Liver (tissue), 9 donors: ENCODE measurements around the gene TMCO4. TPM values are rescaled to one million over a fixed set of nuclear protein-coding genes. Genes with fewer than 3 reads are reported as not detected.

Experiments
- DNase-seq: peaks from one replicate; pipeline ENCODE4 v3.0.0-alpha.2; 2017; ENCODE audit warnings: low spot score
- H3K27ac ChIP-seq, 2 donors: one replicate each; pipeline ENCODE4 v1.7.0; 2013; ENCODE audit warnings: inconsistent platforms in 2 of 2, low read length in 2 of 2, control low read depth in 1 of 2, low read depth in 1 of 2, mild to moderate bottlenecking in 1 of 2
- H3K27me3 ChIP-seq, 4 donors: one replicate each; pipeline versions ENCODE4 v1.6.1 to v1.7.0; 2013; ENCODE audit warnings: low read length in 3 of 4, inconsistent platforms in 1 of 4, mild to moderate bottlenecking in 1 of 4, moderate library complexity in 1 of 4; ENCODE audit not compliant: control insufficient read depth in 4 of 4, insufficient read depth in 4 of 4
- H3K36me3 ChIP-seq, 4 donors: one replicate each; pipeline versions ENCODE4 v1.6.1 to v1.7.0; 2013; ENCODE audit warnings: low read length in 3 of 4, mild to moderate bottlenecking in 3 of 4, low read depth in 1 of 4, moderate library complexity in 1 of 4; ENCODE audit not compliant: control insufficient read depth in 4 of 4, insufficient read depth in 3 of 4
- H3K4me1 ChIP-seq, 4 donors: one replicate each; pipeline versions ENCODE4 v1.6.1 to v1.7.0; 2013; ENCODE audit warnings: low read length in 3 of 4, mild to moderate bottlenecking in 3 of 4, moderate library complexity in 1 of 4; ENCODE audit not compliant: control insufficient read depth in 4 of 4, insufficient read depth in 4 of 4
- H3K4me3 ChIP-seq, 3 donors: one replicate each; pipeline versions ENCODE4 v1.6.1 to v1.7.0; 2013; ENCODE audit warnings: low read length in 3 of 3, control low read depth in 1 of 3, low read depth in 1 of 3, mild to moderate bottlenecking in 1 of 3
- H3K9ac ChIP-seq, 2 donors: one replicate each; pipeline ENCODE4 v1.7.0; 2013; ENCODE audit warnings: low read length in 2 of 2, mild to moderate bottlenecking in 2 of 2, moderate library complexity in 2 of 2, control low read depth in 1 of 2, low read depth in 1 of 2
- H3K9me3 ChIP-seq, 4 donors: one replicate each; pipeline versions ENCODE4 v1.6.1 to v1.7.0; 2013; ENCODE audit warnings: low read length in 3 of 4; ENCODE audit not compliant: control insufficient read depth in 4 of 4
- EGR1 ChIP-seq, 2 donors: IDR thresholded peaks; 2 replicates each; pipeline ENCODE4 v1.6.1; 2016 to 2018; ENCODE audit warnings: antibody characterized with exemption in 2 of 2, low read depth in 2 of 2
- FOXA2 ChIP-seq: IDR thresholded peaks from 2 replicates; pipeline ENCODE4 v1.6.1; 2016; ENCODE audit warnings: antibody characterized with exemption
- GABPA ChIP-seq, 2 donors: IDR thresholded peaks in 1 of 2; conservative IDR thresholded peaks in 1 of 2; 2 replicates each; pipeline ENCODE4 v1.6.1; 2016; ENCODE audit warnings: antibody characterized with exemption in 2 of 2, mild to moderate bottlenecking in 1 of 2, moderate library complexity in 1 of 2
- HNF4A ChIP-seq, 2 donors: conservative IDR thresholded peaks; 2 replicates each; pipeline ENCODE4 v1.6.1; 2016; ENCODE audit warnings: antibody characterized with exemption in 2 of 2, mild to moderate bottlenecking in 2 of 2
- HNF4G ChIP-seq: IDR thresholded peaks from 2 replicates; pipeline ENCODE4 v1.6.1; 2016; ENCODE audit warnings: antibody characterized with exemption
- JUND ChIP-seq, 2 donors: IDR thresholded peaks; 2 replicates each; pipeline ENCODE4 v1.6.1; 2016; ENCODE audit warnings: antibody characterized with exemption in 2 of 2
- NR2F2 ChIP-seq: IDR thresholded peaks from 2 replicates; pipeline ENCODE4 v1.6.1; 2016; ENCODE audit warnings: antibody characterized with exemption
- RAD21 ChIP-seq, 2 donors: IDR thresholded peaks; 2 replicates each; pipeline ENCODE4 v1.6.1; 2016; ENCODE audit warnings: antibody characterized with exemption in 2 of 2, mild to moderate bottlenecking in 2 of 2
- RXRA ChIP-seq, 2 donors: IDR thresholded peaks; 2 replicates each; pipeline ENCODE4 v1.6.1; 2017 to 2018; ENCODE audit warnings: antibody characterized with exemption in 2 of 2, mild to moderate bottlenecking in 1 of 2
- TAF1 ChIP-seq: conservative IDR thresholded peaks from 2 replicates; pipeline ENCODE4 v1.6.1; 2016; ENCODE audit warnings: antibody characterized with exemption, mild to moderate bottlenecking
- YY1 ChIP-seq: IDR thresholded peaks from 2 replicates; pipeline ENCODE4 v1.6.1; 2016; ENCODE audit warnings: antibody characterized with exemption, mild to moderate bottlenecking
- WGBS: extraction: QIAGEN DNeasy Blood & Tissue Kit; methylation state at CpG from one replicate; pipeline ENCODE4 v1.1.7; 2013; 5-methylcytosine and 5-hydroxymethylcytosine counted together
- polyA plus RNA-seq, 2 donors: library from polyadenylated mRNA; stranded (reverse) in 1 of 2; unstranded in 1 of 2; fragments of 200-250 nt in 1 of 2; fragments of >200 nt in 1 of 2; fragmentation: Nextera tagmentation in 1 of 2; extraction: Ambion mirVana in 1 of 2; gene quantifications; one replicate each; pipeline versions ENCODE4 v1.2.1 to v1.2.3, GENCODE V29; 2013 to 2015
- total RNA-seq, 2 donors: library from RNA; depleted of rRNA; stranded (reverse); fragments of >200 nt; gene quantifications; one replicate each; pipeline ENCODE4 v1.2.3, GENCODE V29; 2014
- TF ChIP-seq, protein P1 (sequence below): IDR thresholded peaks from 2 replicates; pipeline ENCODE4 v1.6.1; 2016; ENCODE audit warnings: antibody characterized with exemption
- TF ChIP-seq, protein P2 (sequence below): IDR thresholded peaks from 2 replicates; pipeline ENCODE4 v1.6.1; 2016; ENCODE audit warnings: antibody characterized with exemption
- TF ChIP-seq, protein P3 (sequence below): IDR thresholded peaks from 2 replicates; pipeline ENCODE4 v1.6.1; 2016; ENCODE audit warnings: antibody characterized with exemption
- TF ChIP-seq, protein P4 (sequence below): fragments of 150-350 bp; IDR thresholded peaks from 2 replicates; pipeline ENCODE4 v1.5.1; 2017; ENCODE audit warnings: improper control_type of control experiment, low read depth, low read length; ENCODE audit not compliant: missing input control
- donor health status: healthy.
- donor health status: healthy.
- donor health status: healthy.
- donor health status: healthy.
- donor health status: healthy.

TMCO4 gene
- total and polyA plus RNA-seq, 4 donors = 4.0 to 9.5 (median 6.0) TPM

DNA sequence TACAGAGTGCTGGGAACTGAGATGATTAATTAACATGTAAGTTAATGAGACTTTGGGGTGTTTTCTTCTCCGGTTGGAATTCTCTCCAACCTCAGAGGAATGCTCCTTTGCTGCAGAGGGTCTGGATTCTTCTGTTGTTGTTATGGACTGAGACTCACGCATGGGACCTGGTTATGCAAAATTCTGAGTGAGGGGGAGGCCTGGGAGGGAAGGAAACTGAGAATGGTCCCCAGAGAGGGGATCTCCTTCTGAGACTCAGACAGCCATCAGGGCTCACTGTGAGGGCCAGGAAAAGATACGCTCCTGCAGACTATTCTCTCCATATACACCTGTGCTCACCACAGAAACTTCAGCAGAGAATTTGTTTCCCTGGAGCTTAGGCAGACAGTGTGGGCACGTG is 78.7 kb downstream of the TMCO4 start:
- no peaks in the 10 kb centered on the region for H3K4me1 ChIP-seq
- DNase-seq = no peak
- no peak overlapping the region for H3K4me3 ChIP-seq
- 93% methylated on average over 4 of the region's 4 CpGs for whole genome bisulfite sequencing
- H3K27ac ChIP-seq = no peak overlapping the region
- peaks cover 0 to 18% (median 1%) of the 10 kb centered on the region in 4 donors for H3K36me3 ChIP-seq
- no peak for TF ChIP-seq TAF1
- no peaks in the 10 kb centered on the region for H3K9me3 ChIP-seq
- no peaks in the 10 kb centered on the region for H3K27me3 ChIP-seq
- H3K9ac ChIP-seq = no peak overlapping the region

DNA sequence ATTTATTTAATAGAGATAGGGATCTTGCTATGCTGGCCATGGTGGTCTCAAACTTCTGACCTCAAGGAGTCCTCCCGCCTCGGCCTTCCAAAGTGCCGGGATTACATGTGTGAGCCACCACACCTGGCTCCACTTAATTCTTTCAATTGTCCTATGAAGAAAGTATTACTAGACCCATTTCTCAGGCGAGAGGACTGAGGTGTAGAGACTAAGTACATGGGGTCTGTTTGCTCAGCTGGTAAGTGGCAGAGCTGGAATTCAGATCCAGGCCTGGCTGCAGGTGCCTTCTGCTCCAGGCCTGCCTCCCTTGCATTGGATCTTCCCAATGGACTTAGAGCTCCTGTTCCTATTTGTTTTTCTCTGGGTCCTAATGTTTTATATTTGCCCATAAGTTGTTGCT is 79.5 kb downstream of the TMCO4 start:
- WGBS = 98% methylated on average over 4 of the region's 4 CpGs

DNA sequence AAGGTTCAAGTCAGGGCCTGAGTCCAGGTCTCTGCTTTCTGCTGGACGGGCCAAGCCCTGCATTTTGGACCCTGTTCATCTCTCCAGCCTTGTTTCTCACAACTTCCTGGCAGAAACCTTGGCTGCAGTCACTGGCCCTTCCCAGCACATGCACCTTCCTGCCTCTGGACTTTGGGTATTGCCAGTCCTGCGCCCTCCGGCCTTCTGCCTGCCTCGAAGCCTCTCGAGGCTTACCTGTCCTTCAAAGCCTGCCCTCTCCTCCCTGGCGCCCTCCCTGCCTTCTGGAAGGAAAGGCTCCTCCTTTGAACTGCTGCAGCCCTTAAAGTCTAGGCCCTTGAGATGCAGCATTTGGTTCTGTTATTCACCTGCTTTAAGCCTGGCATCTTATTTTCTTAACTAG is 82.2 kb downstream of the TMCO4 start:
- H3K4me1 ChIP-seq = no peaks in the 10 kb centered on the region
- peaks cover 0 to 2% (median under 1%) of the 10 kb centered on the region in 4 donors for H3K36me3 ChIP-seq
- no peak overlapping the region for H3K27ac ChIP-seq
- WGBS = 92% methylated on average over 6 of the region's 6 CpGs
- H3K4me3 ChIP-seq = no peak overlapping the region
- TF ChIP-seq, protein P1, sequence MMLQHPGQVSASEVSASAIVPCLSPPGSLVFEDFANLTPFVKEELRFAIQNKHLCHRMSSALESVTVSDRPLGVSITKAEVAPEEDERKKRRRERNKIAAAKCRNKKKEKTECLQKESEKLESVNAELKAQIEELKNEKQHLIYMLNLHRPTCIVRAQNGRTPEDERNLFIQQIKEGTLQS = no peak
- no peak for TF ChIP-seq NR2F2
- TF ChIP-seq RAD21 (IDR thresholded peaks at IDR 0.05) = no peak
- TF ChIP-seq EGR1 (IDR thresholded peaks at IDR 0.05; ENCODE audit: low read depth in 2 of 2) = no peak
- no peak for TF ChIP-seq YY1
- no peak for TF ChIP-seq RXRA (IDR thresholded peaks at IDR 0.05)
- TF ChIP-seq, protein P2, sequence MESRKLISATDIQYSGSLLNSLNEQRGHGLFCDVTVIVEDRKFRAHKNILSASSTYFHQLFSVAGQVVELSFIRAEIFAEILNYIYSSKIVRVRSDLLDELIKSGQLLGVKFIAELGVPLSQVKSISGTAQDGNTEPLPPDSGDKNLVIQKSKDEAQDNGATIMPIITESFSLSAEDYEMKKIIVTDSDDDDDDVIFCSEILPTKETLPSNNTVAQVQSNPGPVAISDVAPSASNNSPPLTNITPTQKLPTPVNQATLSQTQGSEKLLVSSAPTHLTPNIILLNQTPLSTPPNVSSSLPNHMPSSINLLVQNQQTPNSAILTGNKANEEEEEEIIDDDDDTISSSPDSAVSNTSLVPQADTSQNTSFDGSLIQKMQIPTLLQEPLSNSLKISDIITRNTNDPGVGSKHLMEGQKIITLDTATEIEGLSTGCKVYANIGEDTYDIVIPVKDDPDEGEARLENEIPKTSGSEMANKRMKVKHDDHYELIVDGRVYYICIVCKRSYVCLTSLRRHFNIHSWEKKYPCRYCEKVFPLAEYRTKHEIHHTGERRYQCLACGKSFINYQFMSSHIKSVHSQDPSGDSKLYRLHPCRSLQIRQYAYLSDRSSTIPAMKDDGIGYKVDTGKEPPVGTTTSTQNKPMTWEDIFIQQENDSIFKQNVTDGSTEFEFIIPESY = no peak
- TF ChIP-seq, protein P3, sequence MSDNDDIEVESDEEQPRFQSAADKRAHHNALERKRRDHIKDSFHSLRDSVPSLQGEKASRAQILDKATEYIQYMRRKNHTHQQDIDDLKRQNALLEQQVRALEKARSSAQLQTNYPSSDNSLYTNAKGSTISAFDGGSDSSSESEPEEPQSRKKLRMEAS = no peak
- no peak for TF ChIP-seq HNF4G
- no peak for TF ChIP-seq FOXA2
- TF ChIP-seq GABPA (IDR thresholded peaks at IDR 0.05 in 1 of 2, conservative IDR thresholded peaks at IDR 0.05 in 1 of 2) = no peak
- TF ChIP-seq HNF4A (conservative IDR thresholded peaks at IDR 0.05) = no peak
- no peak for TF ChIP-seq TAF1
- TF ChIP-seq JUND (IDR thresholded peaks at IDR 0.05) = no peak
- TF ChIP-seq, protein P4, sequence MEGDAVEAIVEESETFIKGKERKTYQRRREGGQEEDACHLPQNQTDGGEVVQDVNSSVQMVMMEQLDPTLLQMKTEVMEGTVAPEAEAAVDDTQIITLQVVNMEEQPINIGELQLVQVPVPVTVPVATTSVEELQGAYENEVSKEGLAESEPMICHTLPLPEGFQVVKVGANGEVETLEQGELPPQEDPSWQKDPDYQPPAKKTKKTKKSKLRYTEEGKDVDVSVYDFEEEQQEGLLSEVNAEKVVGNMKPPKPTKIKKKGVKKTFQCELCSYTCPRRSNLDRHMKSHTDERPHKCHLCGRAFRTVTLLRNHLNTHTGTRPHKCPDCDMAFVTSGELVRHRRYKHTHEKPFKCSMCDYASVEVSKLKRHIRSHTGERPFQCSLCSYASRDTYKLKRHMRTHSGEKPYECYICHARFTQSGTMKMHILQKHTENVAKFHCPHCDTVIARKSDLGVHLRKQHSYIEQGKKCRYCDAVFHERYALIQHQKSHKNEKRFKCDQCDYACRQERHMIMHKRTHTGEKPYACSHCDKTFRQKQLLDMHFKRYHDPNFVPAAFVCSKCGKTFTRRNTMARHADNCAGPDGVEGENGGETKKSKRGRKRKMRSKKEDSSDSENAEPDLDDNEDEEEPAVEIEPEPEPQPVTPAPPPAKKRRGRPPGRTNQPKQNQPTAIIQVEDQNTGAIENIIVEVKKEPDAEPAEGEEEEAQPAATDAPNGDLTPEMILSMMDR = no peak
- H3K9me3 ChIP-seq = no peaks in the 10 kb centered on the region
- DNase-seq = no peak
- H3K27me3 ChIP-seq = no peaks in the 10 kb centered on the region
- no peak overlapping the region for H3K9ac ChIP-seq

More for the DNA sequence above, 79.5 kb downstream of the TMCO4 start:
- H3K9ac ChIP-seq = no peak overlapping the region
- H3K4me3 ChIP-seq = no peak overlapping the region
- peaks cover 0 to 13% (median 1%) of the 10 kb centered on the region in 4 donors for H3K36me3 ChIP-seq
- no peak for DNase-seq
- TF ChIP-seq TAF1 = no peak
- H3K27ac ChIP-seq = no peak overlapping the region
- no peaks in the 10 kb centered on the region for H3K27me3 ChIP-seq
- H3K9me3 ChIP-seq = no peaks in the 10 kb centered on the region
- H3K4me1 ChIP-seq = no peaks in the 10 kb centered on the region
